GM23338 (cell line): Measurements from ENCODE around the gene ALDH16A1. TPM values are rescaled to one million over a fixed set of nuclear protein-coding genes. Genes with fewer than 3 reads are reported as not detected.

Source experiments
- ATAC-seq: fragments of 200-7000 bp; cut with Tn5 transposase; 3 replicates; pipeline ENCODE4 v1.9.1; 2020
- DNase-seq: peaks from one replicate; pipeline ENCODE4 v3.0.0-alpha.2; 2015; ENCODE audit warnings: low spot score
- H2AFZ ChIP-seq: fragments of 200-600 bp; sonication (generic); 2 replicates; pipeline ENCODE4 v1.8.0; 2016; ENCODE audit warnings: antibody characterized with exemption, mild to moderate bottlenecking, moderate library complexity
- H3F3A ChIP-seq: fragments of 200-600 bp; sonication (generic); replicated peaks from 2 replicates; pipeline ENCODE4 v1.8.0; 2017; ENCODE audit warnings: antibody characterized with exemption, mixed run types, low read depth
- H3K27ac ChIP-seq: fragments of 200-600 bp; sonication (generic); 2 replicates; pipeline ENCODE4 v1.6.1; 2016; ENCODE audit warnings: low read depth
- H3K27me3 ChIP-seq: fragments of 200-600 bp; sonication (generic); 2 replicates; pipeline ENCODE4 v1.8.0; 2016; ENCODE audit warnings: mild to moderate bottlenecking, mixed run types, moderate library complexity; ENCODE audit not compliant: insufficient read depth
- H3K36me3 ChIP-seq: fragments of 200-600 bp; sonication (generic); 2 replicates; pipeline ENCODE4 v1.8.0; 2016; ENCODE audit warnings: mild to moderate bottlenecking; ENCODE audit not compliant: insufficient read depth
- H3K4me1 ChIP-seq: fragments of 200-600 bp; sonication (generic); 2 replicates; pipeline ENCODE4 v1.8.0; 2016; ENCODE audit warnings: mild to moderate bottlenecking, moderate library complexity; ENCODE audit not compliant: insufficient read depth
- H3K4me2 ChIP-seq: fragments of 200-600 bp; sonication (generic); 2 replicates; pipeline ENCODE4 v1.7.1; 2017; ENCODE audit warnings: mixed run types
- H3K4me3 ChIP-seq: fragments of 200-600 bp; sonication (generic); 2 replicates; pipeline ENCODE4 v1.6.1; 2016; ENCODE audit warnings: mixed run types
- H3K79me2 ChIP-seq: fragments of 200-600 bp; sonication (generic); replicated peaks from 2 replicates; pipeline ENCODE4 v1.8.0; 2017; ENCODE audit warnings: mild to moderate bottlenecking; ENCODE audit not compliant: insufficient read depth
- H3K9me2 ChIP-seq: fragments of 200-600 bp; sonication (generic); 2 replicates; pipeline ENCODE4 v1.8.0; 2017; ENCODE audit not compliant: insufficient read depth
- H4K20me1 ChIP-seq: fragments of 200-600 bp; sonication (generic); replicated peaks from 2 replicates; pipeline ENCODE4 v1.8.0; 2017; ENCODE audit warnings: mild to moderate bottlenecking; ENCODE audit not compliant: insufficient read depth
- H3K27ac Mint-ChIP-seq: 2 replicates; pipeline ENCODE4 v1.8.0; 2020; ENCODE audit warnings: inconsistent platforms, mild to moderate bottlenecking, moderate library complexity, mixed read lengths
- H3K27me3 Mint-ChIP-seq: 3 replicates; pipeline ENCODE4 v1.8.0; 2022; ENCODE audit warnings: low read depth, mild to moderate bottlenecking, moderate library complexity, mixed read lengths, inconsistent platforms; ENCODE audit not compliant: insufficient read depth, poor library complexity
- H3K36me3 Mint-ChIP-seq: 3 replicates; pipeline ENCODE4 v1.8.0; 2021; ENCODE audit warnings: low read depth, mild to moderate bottlenecking, inconsistent platforms, moderate library complexity, mixed read lengths
- H3K4me1 Mint-ChIP-seq: 3 replicates; pipeline ENCODE4 v1.8.0; 2020; ENCODE audit warnings: mild to moderate bottlenecking, inconsistent platforms, mixed read lengths
- H3K4me3 Mint-ChIP-seq: 3 replicates; pipeline ENCODE4 v1.8.0; 2021; ENCODE audit warnings: moderate library complexity, mild to moderate bottlenecking, inconsistent platforms, mixed read lengths
- H3K9me3 Mint-ChIP-seq: 3 replicates; pipeline ENCODE4 v1.8.0; 2020; ENCODE audit warnings: moderate library complexity, mild to moderate bottlenecking, inconsistent platforms, mixed read lengths
- CTCF ChIP-seq, 2 experiments: fragments of 200-600 bp in 1 of 2; sonication (generic) in 1 of 2; conservative IDR thresholded peaks; 2 replicates each; pipeline versions ENCODE4 v1.5.1 to v1.6.1; 2016 to 2017; ENCODE audit warnings: antibody characterized with exemption in 2 of 2, low read depth in 2 of 2, mild to moderate bottlenecking in 2 of 2, moderate library complexity in 1 of 2
- ETS1 ChIP-seq: IDR thresholded peaks from 2 replicates; pipeline ENCODE4 v1.6.1; 2016; ENCODE audit warnings: antibody characterized with exemption
- EZH2 ChIP-seq: fragments of 200-600 bp; sonication (generic); IDR thresholded peaks from one replicate; pipeline ENCODE4 v1.8.0; 2017; ENCODE audit warnings: antibody characterized with exemption, mild to moderate bottlenecking, low read depth; ENCODE audit not compliant: unreplicated experiment
- EZH2phosphoT487 ChIP-seq: fragments of 200-600 bp; sonication (generic); IDR thresholded peaks from one replicate; pipeline ENCODE4 v1.8.1; 2018; ENCODE audit warnings: antibody characterized with exemption; ENCODE audit not compliant: unreplicated experiment
- ZNF114 ChIP-seq: fragments of 250-450 bp; sonication (Bioruptor Pico); IDR thresholded peaks from 2 replicates; pipeline ENCODE4 v1.5.0; 2020; ENCODE audit warnings: mild to moderate bottlenecking, moderate library complexity
- polyA plus RNA-seq: library from polyadenylated mRNA; unstranded; fragments of >200 nt; fragmentation: Nextera tagmentation; extraction: Ambion mirVana; gene quantifications from 2 replicates; pipeline ENCODE4 v1.2.1, GENCODE V29; 2016
- total RNA-seq: library from RNA; depleted of rRNA; stranded (reverse); fragments of >200 nt; shearing (Covaris generic); gene quantifications from 2 replicates; pipeline ENCODE4 v1.2.3, GENCODE V29; 2014
- TF ChIP-seq, protein P1 (sequence below): fragments of 250-450 bp; sonication (Bioruptor Pico); IDR thresholded peaks from 2 replicates; pipeline ENCODE4 v1.5.0; 2020; ENCODE audit warnings: mild to moderate bottlenecking, moderate library complexity

Gene ALDH16A1
- total and polyA plus RNA-seq, 2 experiments from 2014 or later, result 16.8 to 57.3 TPM

GRCh38 chr19:49447485-49448431 is 5.3 kb upstream of the ALDH16A1 start:
- H3K4me3 ChIP-seq, result peak overlapping the region; percentile 49
- peak; percentile 97 for DNase-seq
- H4K20me1 ChIP-seq, result peaks cover 8% of the 10 kb centered on the region; the same call in 1 of the 2 replicates
- H3K9me3 Mint-ChIP-seq, result peaks cover 6% of the 10 kb centered on the region; the same call in 2 of the 3 replicates
- peaks cover 22% of the 10 kb centered on the region; the same call in 1 of the 2 replicates for H3F3A ChIP-seq
- H3K79me2 ChIP-seq, result peaks cover 11% of the 10 kb centered on the region
- H3K4me1 Mint-ChIP-seq, result peaks cover 23% of the 10 kb centered on the region
- TF ChIP-seq CTCF (conservative IDR thresholded peaks at IDR 0.05; ENCODE audit: low read depth in 2 of 2) (peak; percentile 9 to 25; a peak in 2 of 4 replicates), EZH2 (no peak)
- peaks cover 17% of the 10 kb centered on the region; the same call in 1 of the 2 replicates for H3K4me1 ChIP-seq
- peak overlapping the region; percentile 54; the same call in 2 of the 3 replicates for H3K4me3 Mint-ChIP-seq
- no peak overlapping the region for H3K27ac ChIP-seq
- no peaks in the 10 kb centered on the region for H3K27me3 ChIP-seq
- peak overlapping the region; percentile 71 for H3K4me2 ChIP-seq
- H3K9me2 ChIP-seq, result no peaks in the 10 kb centered on the region
- ATAC-seq, result peak; percentile 19
- no peak overlapping the region; the same call in 1 of the 2 replicates for H3K27ac Mint-ChIP-seq
- peaks cover 48% of the 10 kb centered on the region for H3K27me3 Mint-ChIP-seq
- H3K36me3 ChIP-seq, result peaks cover 4% of the 10 kb centered on the region; the same call in 1 of the 2 replicates
- H3K36me3 Mint-ChIP-seq, result peaks cover 54% of the 10 kb centered on the region
- no peak overlapping the region for H2AFZ ChIP-seq

- no peak for DNase-seq
- H3K4me3 Mint-ChIP-seq, result peak overlapping the region; percentile 54; the same call in 1 of the 3 replicates
- H3K4me2 ChIP-seq, result peak overlapping the region; percentile 71
- H3K27ac Mint-ChIP-seq, result peak overlapping the region; percentile 81
- H3K4me3 ChIP-seq, result peak overlapping the region; percentile 49; the same call in 1 of the 2 replicates
- H3K36me3 ChIP-seq, result peaks cover 4% of the 10 kb centered on the region; the same call in 1 of the 2 replicates
- no peak for ATAC-seq
- H3K27me3 ChIP-seq, result no peaks in the 10 kb centered on the region
- peaks cover 9% of the 10 kb centered on the region; the same call in 2 of the 3 replicates for H3K9me3 Mint-ChIP-seq
- H3K9me2 ChIP-seq, result no peaks in the 10 kb centered on the region
- peaks cover 54% of the 10 kb centered on the region for H3K36me3 Mint-ChIP-seq
- H3K4me1 ChIP-seq, result peaks cover 17% of the 10 kb centered on the region; the same call in 1 of the 2 replicates
- peaks cover 44% of the 10 kb centered on the region for H3K27me3 Mint-ChIP-seq
- peaks cover 8% of the 10 kb centered on the region; the same call in 1 of the 2 replicates for H4K20me1 ChIP-seq
- no peak overlapping the region for H3K27ac ChIP-seq
- H3K4me1 Mint-ChIP-seq, result peaks cover 23% of the 10 kb centered on the region
- peaks cover 22% of the 10 kb centered on the region; the same call in 1 of the 2 replicates for H3F3A ChIP-seq
- peaks cover 11% of the 10 kb centered on the region for H3K79me2 ChIP-seq
- no peak overlapping the region for H2AFZ ChIP-seq
- TF ChIP-seq CTCF (conservative IDR thresholded peaks at IDR 0.05; ENCODE audit: low read depth in 2 of 2), result no peak
- TF ChIP-seq EZH2phosphoT487, result no peak
- TF ChIP-seq, protein P1, sequence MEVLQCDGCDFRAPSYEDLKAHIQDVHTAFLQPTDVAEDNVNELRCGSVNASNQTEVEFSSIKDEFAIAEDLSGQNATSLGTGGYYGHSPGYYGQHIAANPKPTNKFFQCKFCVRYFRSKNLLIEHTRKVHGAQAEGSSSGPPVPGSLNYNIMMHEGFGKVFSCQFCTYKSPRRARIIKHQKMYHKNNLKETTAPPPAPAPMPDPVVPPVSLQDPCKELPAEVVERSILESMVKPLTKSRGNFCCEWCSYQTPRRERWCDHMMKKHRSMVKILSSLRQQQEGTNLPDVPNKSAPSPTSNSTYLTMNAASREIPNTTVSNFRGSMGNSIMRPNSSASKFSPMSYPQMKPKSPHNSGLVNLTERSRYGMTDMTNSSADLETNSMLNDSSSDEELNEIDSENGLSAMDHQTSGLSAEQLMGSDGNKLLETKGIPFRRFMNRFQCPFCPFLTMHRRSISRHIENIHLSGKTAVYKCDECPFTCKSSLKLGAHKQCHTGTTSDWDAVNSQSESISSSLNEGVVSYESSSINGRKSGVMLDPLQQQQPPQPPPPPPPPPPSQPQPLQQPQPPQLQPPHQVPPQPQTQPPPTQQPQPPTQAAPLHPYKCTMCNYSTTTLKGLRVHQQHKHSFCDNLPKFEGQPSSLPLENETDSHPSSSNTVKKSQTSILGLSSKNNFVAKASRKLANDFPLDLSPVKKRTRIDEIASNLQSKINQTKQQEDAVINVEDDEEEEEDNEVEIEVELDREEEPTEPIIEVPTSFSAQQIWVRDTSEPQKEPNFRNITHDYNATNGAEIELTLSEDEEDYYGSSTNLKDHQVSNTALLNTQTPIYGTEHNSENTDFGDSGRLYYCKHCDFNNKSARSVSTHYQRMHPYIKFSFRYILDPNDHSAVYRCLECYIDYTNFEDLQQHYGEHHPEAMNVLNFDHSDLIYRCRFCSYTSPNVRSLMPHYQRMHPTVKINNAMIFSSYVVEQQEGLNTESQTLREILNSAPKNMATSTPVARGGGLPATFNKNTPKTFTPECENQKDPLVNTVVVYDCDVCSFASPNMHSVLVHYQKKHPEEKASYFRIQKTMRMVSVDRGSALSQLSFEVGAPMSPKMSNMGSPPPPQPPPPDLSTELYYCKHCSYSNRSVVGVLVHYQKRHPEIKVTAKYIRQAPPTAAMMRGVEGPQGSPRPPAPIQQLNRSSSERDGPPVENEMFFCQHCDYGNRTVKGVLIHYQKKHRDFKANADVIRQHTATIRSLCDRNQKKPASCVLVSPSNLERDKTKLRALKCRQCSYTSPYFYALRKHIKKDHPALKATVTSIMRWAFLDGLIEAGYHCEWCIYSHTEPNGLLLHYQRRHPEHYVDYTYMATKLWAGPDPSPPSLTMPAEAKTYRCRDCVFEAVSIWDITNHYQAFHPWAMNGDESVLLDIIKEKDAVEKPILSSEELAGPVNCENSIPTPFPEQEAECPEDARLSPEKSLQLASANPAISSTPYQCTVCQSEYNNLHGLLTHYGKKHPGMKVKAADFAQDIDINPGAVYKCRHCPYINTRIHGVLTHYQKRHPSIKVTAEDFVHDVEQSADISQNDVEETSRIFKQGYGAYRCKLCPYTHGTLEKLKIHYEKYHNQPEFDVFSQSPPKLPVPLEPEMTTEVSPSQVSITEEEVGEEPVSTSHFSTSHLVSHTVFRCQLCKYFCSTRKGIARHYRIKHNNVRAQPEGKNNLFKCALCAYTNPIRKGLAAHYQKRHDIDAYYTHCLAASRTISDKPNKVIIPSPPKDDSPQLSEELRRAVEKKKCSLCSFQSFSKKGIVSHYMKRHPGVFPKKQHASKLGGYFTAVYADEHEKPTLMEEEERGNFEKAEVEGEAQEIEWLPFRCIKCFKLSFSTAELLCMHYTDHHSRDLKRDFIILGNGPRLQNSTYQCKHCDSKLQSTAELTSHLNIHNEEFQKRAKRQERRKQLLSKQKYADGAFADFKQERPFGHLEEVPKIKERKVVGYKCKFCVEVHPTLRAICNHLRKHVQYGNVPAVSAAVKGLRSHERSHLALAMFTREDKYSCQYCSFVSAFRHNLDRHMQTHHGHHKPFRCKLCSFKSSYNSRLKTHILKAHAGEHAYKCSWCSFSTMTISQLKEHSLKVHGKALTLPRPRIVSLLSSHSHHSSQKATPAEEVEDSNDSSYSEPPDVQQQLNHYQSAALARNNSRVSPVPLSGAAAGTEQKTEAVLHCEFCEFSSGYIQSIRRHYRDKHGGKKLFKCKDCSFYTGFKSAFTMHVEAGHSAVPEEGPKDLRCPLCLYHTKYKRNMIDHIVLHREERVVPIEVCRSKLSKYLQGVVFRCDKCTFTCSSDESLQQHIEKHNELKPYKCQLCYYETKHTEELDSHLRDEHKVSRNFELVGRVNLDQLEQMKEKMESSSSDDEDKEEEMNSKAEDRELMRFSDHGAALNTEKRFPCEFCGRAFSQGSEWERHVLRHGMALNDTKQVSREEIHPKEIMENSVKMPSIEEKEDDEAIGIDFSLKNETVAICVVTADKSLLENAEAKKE, result no peak
- TF ChIP-seq ETS1, result no peak
- TF ChIP-seq EZH2, result no peak
- no peak for TF ChIP-seq ZNF114 (CRISPR knock-in tag)
Observed at GRCh38 chr19:49448432-49448786, 4.6 kb upstream of the ALDH16A1 start.
